Measurements from ENCODE around the gene DOCK9. TPM values are rescaled to one million over a fixed set of nuclear protein-coding genes. Genes with fewer than 3 reads are reported as not detected.
"Not testable (repeated sequence)": the region's sequence is repeated elsewhere in the genome, so short reads cannot be mapped to it uniquely, and the experiment has no call there.

Gene DOCK9
- total RNA-seq, 2 experiments from 2014 or later, result 57.2 to 59.0 TPM

DNA sequence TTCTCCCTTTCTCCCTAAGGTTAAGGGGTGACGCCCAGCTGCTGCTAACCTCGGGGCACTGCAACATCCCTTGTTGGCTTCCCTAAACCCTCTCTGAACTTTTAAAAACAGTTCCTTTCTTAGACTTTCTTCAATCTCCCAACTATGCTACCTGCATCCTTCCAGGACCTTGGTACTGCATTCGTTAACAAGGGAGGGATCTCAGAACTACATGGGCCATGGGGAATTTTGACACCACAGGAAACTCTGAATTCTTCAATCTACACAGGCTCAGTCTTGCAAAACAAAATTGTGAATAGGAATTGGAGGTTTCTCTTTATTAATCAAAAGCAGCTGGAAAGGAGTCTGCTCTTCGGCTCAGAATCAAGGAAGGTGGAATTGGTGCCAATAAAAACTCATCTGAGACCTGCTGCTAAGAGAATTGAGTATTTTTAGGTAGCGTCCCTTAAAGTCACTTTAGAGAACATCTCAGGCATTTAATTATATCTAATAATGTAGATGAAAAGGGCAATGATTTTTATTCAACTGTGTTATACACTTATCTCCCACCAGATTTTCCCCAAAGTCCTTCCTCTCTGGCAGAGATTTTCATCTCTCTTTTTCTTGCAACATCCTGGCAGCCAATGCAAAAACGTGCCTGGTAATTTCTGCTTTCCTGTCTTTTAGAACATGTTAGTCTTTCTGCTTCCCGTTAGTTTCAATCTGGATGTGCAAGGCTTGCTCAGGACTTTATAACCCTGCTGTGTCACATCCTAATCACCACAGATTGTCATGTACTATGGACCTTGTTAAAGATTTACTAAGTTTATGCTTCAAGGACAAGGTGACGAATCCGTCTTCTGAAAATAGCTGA lies 156.3 kb downstream of the DOCK9 start:
- CTCF ChIA-PET, result interaction anchor here (2.1 kb wide), 1 partner anchor 22 kb away, joined by 6 read pairs; no protein-coding TSS in a partner anchor
- H3K36me3 Mint-ChIP-seq, result peaks cover 42% of the 10 kb centered on the region

DNA sequence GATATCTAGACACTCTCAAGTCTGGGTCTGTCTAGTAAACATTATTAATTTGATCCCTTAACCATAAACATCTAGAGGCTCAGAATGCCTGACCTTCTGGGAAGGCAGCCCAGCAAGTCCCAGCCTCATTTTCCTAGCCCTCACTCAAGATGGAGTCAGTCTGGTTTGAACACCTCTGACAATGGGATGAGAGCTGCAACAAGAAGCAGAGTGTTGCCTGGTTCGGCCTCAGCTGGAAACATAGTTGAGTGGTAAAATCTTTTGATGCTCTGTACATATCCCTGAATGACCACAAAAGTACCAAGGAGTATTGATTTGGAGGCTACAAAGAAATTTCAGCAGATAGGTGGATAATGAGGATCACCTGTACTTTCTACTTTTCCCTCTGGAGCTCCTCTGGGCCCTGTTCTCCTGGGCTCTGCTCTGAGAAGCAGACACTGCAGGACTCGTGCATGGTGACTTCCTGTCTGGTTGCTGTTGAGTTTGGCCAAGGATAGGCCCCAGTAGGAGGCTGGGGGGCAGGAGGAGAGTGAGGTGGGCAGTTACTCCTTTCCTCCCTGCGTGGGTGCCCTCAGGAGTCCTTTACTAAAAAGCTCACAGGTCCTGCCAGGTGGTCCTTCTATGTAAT lies 157.0 kb downstream of the DOCK9 start:
- no peaks in the 10 kb centered on the region for H3K27me3 Mint-ChIP-seq
- POLR2A ChIA-PET, result no interaction called here
- intact Hi-C loops (cut with micrococcal nuclease), result no loop called here
- H3K27ac Mint-ChIP-seq, result no peak overlapping the region
- peaks cover 38% of the 10 kb centered on the region for H3K36me3 Mint-ChIP-seq
- no peaks in the 10 kb centered on the region for H3K9me3 Mint-ChIP-seq
- no peak for DNase-seq
- CTCF ChIA-PET, result interaction anchor here (2.1 kb wide), 1 partner anchor 23 kb away, joined by 6 read pairs; no protein-coding TSS in a partner anchor
- peaks cover 4% of the 10 kb centered on the region for H3K4me1 Mint-ChIP-seq (ENCODE audit: low read depth)
- H3K4me3 Mint-ChIP-seq, result no peak overlapping the region

More for the DNA sequence above, 156.3 kb downstream of the DOCK9 start:
- Mint-ChIP-seq H3K27me3 (no peaks in the 10 kb centered on the region), H3K4me1 (ENCODE audit: low read depth) (peaks cover 4% of the 10 kb centered on the region), H3K27ac (no peak overlapping the region), H3K4me3 (no peak overlapping the region), H3K9me3 (no peaks in the 10 kb centered on the region)
- intact Hi-C loops (cut with micrococcal nuclease), result no loop called here
- DNase-seq, result no peak
- POLR2A ChIA-PET, result no interaction called here

DNA sequence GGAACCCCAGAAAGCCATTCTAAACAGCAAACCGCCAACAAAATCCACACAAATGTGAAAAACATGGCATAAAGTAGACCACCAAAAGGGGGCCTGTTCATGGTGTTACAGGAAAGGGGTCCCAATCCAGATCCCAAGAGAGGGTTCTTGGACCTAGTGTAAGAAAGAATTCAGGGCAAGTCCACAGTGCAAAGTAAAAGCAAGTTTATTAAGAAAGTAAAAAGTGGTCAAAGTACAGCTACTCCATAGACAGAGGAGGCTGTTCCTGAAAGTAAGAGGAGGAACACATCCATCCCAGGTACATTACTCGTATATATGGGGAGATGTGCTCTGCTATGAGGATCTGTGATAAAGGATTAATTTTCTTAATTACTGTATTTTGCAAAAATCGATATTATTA lies 157.6 kb downstream of the DOCK9 start:
- H3K4me3 Mint-ChIP-seq, result no peak overlapping the region
- H3K27me3 Mint-ChIP-seq, result no peaks in the 10 kb centered on the region
- H3K9me3 Mint-ChIP-seq, result no peaks in the 10 kb centered on the region
- no peak for DNase-seq
- CTCF ChIA-PET, result interaction anchor here (2.1 kb wide), 1 partner anchor 23 kb away, joined by 6 read pairs; no protein-coding TSS in a partner anchor
- POLR2A ChIA-PET, result no interaction called here
- peaks cover 4% of the 10 kb centered on the region for H3K4me1 Mint-ChIP-seq (ENCODE audit: low read depth)
- peaks cover 35% of the 10 kb centered on the region for H3K36me3 Mint-ChIP-seq
- intact Hi-C loops (cut with micrococcal nuclease), result no loop called here
- no peak overlapping the region for H3K27ac Mint-ChIP-seq

DNA sequence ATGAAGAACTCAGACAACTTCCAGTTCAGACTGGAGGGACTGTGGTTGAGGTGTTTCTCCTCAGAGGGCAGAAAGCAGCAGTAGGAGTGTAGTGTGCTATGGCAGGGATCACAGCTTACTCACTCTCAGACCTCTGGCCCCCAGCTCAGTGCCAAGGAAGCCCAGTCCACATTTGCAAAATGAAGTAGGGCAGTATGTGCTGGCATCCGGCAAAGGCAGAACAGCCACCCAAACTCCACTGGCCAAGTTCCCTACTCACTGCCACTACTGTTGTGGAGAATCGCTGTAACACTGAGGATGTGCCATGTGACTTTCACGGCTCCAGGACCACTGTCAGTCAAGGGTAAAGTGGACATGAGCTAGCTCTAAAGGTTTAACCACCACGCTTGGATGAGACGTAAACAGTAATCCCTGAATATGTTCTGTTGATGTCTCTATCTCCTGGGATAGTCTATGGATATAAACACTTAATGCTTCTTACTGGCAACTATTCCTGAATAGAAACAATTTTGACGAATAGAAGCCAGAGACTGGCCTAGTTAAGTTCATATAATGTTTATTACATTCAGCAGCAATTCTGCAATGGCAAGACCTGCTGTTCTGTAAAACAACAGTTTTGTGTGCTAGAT lies 158.4 kb downstream of the DOCK9 start:
- Mint-ChIP-seq H3K4me1 (ENCODE audit: low read depth) (no peaks in the 10 kb centered on the region), H3K9me3 (no peaks in the 10 kb centered on the region), H3K27ac (no peak overlapping the region), H3K36me3 (peaks cover 35% of the 10 kb centered on the region), H3K4me3 (no peak overlapping the region), H3K27me3 (no peaks in the 10 kb centered on the region)
- ChIA-PET CTCF (no interaction called here), POLR2A (no interaction called here)
- DNase-seq, result no peak
- intact Hi-C loops (cut with micrococcal nuclease), result no loop called here

DNA sequence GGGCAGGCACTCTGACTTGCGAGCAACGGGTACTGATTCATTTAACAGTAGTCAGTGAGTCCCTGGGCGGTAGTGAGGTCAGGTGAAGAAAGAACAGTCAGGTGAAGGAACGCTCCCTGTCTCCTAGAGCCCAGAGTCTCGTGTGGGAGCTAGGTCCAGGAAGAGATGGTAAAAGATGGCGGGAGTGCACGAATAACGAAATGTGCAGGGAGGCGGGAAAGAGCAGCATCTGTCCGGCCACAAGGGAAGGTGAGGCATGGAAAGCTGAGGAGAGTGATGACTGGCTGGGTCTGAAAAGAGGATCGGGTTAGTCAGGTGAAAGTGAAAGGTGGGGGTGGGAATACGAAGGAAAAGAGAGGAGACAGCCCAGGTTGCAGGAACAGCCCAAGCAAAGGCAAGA lies 161.5 kb downstream of the DOCK9 start:
- no peaks in the 10 kb centered on the region for H3K9me3 Mint-ChIP-seq
- H3K36me3 Mint-ChIP-seq, result peaks cover 14% of the 10 kb centered on the region
- H3K4me1 Mint-ChIP-seq (ENCODE audit: low read depth), result peaks cover 2% of the 10 kb centered on the region
- no peak for DNase-seq
- H3K27ac Mint-ChIP-seq, result no peak overlapping the region
- intact Hi-C loops (cut with micrococcal nuclease), result no loop called here
- ChIA-PET POLR2A (no interaction called here), CTCF (no interaction called here)
- no peaks in the 10 kb centered on the region for H3K27me3 Mint-ChIP-seq
- no peak overlapping the region for H3K4me3 Mint-ChIP-seq

DNA sequence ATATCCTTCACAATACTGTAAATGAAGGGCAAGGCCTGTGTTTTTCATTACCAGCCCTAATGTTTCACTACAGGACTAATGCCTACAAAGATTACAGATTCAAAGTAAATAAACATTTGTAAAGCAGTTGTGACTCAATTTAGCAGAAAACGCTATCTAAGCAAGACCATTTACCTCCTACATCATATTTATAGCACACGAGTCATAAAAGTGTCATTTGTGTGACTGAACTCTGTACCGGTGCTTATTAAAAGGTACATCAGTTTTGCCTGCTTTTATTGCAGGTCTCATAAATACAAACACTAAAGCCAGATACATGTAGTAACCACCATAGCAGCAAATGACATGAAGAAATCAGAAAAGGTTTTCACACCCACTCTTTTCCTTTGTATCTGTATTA lies 163.9 kb downstream of the DOCK9 start:
- intact Hi-C loops (cut with micrococcal nuclease), result no loop called here
- ChIA-PET CTCF (no interaction called here), POLR2A (no interaction called here)
- Mint-ChIP-seq H3K36me3 (peaks cover 16% of the 10 kb centered on the region), H3K9me3 (no peaks in the 10 kb centered on the region), H3K27me3 (no peaks in the 10 kb centered on the region), H3K4me1 (ENCODE audit: low read depth) (peaks cover 2% of the 10 kb centered on the region), H3K27ac (no peak overlapping the region), H3K4me3 (no peak overlapping the region)
- no peak for DNase-seq

DNA sequence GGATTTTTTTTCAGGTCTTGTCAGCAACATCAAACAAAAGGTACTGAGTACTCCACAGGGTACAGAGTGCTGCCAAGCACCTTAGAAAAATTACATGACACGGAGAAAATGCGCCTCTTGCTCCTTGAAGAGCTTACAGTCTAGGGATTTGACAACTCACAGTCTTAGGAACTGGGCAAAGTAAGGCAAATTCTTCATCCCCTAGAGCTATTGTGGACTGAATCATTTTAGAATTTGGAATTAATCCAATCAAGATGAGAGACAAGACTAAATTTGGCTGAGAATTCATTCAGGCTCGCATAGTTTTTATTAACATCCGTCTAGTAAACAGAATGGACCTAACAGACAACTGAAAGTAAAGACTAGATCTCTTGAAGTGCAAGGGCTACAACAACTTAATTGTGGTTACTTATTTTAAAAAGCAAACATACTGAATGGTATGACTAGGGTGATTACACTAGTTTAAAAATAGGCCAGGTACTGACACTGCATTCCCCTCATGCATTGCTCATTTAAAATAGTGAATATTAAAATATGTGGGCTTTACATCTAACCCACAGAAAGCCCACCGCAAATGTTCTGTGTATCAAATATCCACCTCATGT lies 165.6 kb downstream of the DOCK9 start:
- H3K4me3 Mint-ChIP-seq; H3K4me1 Mint-ChIP-seq (ENCODE audit: low read depth); POLR2A ChIA-PET; H3K27ac Mint-ChIP-seq; H3K9me3 Mint-ChIP-seq; H3K27me3 Mint-ChIP-seq; intact Hi-C loops (cut with micrococcal nuclease); CTCF ChIA-PET; DNase-seq: not testable (repeated sequence)
- H3K36me3 Mint-ChIP-seq, result peaks cover 19% of the 10 kb centered on the region

DNA sequence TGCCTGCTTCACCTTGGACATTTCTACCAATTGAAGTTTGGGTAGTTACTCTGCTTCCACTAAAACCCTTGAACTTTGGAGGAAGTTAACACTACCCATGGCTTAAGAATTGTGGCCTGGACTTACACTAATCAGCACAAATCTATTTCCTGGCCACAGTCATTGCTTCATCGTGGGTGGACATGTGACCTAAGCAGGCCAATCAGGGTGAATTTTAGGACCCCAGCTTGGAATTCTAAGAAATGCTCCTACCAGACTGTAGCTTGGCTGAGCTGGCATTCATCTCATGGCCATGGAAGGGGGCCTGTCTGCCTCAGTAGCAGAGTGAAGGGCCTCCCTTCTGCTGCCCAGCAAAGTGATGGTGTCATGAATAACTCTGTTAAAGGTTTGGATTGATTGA lies 167.1 kb downstream of the DOCK9 start:
- H3K4me3 Mint-ChIP-seq, result no peak overlapping the region
- intact Hi-C loops (cut with micrococcal nuclease), result no loop called here
- no peaks in the 10 kb centered on the region for H3K9me3 Mint-ChIP-seq
- peaks cover 2% of the 10 kb centered on the region for H3K4me1 Mint-ChIP-seq (ENCODE audit: low read depth)
- no peak overlapping the region for H3K27ac Mint-ChIP-seq
- peaks cover 19% of the 10 kb centered on the region for H3K36me3 Mint-ChIP-seq
- POLR2A ChIA-PET, result no interaction called here
- CTCF ChIA-PET, result no interaction called here
- H3K27me3 Mint-ChIP-seq, result no peaks in the 10 kb centered on the region
- DNase-seq, result no peak

DNA sequence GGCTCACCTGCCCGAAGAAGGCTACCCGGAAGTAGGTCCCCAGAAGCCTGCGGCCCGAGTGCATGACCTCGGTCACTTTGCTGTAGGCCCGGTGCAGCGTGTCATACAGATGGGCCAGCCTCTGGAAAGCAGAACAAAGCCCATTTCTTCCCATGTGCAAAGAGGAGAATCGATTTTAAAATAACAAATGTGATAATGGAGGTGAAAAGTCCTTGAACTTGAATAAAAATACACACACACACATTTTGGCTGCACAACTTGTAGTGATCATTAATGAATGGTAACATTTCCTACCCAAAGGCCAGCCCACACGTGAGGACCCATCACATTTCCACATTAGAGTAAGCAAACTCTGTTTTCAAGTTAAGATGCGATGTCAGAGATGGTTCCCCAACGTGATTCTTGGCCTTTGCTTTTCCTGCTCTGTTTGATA lies 168.5 kb downstream of the DOCK9 start:
- Mint-ChIP-seq H3K27me3 (no peaks in the 10 kb centered on the region), H3K36me3 (peaks cover 22% of the 10 kb centered on the region), H3K4me3 (no peak overlapping the region), H3K27ac (no peak overlapping the region), H3K9me3 (no peaks in the 10 kb centered on the region), H3K4me1 (ENCODE audit: low read depth) (peaks cover 2% of the 10 kb centered on the region)
- DNase-seq, result no peak
- intact Hi-C loops (cut with micrococcal nuclease), result no loop called here
- ChIA-PET POLR2A (no interaction called here), CTCF (no interaction called here)

DNA sequence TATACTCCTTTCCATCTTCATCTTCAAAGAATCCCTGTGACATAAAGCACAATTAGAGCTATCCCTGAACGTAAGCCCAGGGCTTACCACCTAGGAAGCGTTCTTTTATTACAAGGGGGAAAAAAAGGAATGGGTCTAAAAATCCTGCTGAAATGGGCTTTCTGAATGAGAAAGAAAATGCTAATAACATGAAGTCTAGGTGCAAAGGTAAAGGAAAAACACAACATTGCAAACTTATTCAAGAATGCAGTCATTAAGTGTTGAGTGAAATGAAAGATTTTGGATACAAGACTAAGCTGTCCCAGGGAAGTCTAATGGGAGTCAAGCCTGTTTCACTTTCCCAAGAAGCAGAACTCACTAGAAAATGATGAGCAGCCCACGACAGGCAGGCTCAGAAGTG lies 170.1 kb downstream of the DOCK9 start:
- POLR2A ChIA-PET, result no interaction called here
- CTCF ChIA-PET, result no interaction called here
- no peaks in the 10 kb centered on the region for H3K4me1 Mint-ChIP-seq (ENCODE audit: low read depth)
- H3K27ac Mint-ChIP-seq, result no peak overlapping the region
- intact Hi-C loops (cut with micrococcal nuclease), result no loop called here
- peaks cover 28% of the 10 kb centered on the region for H3K36me3 Mint-ChIP-seq
- no peaks in the 10 kb centered on the region for H3K27me3 Mint-ChIP-seq
- H3K9me3 Mint-ChIP-seq, result no peaks in the 10 kb centered on the region
- DNase-seq, result no peak
- no peak overlapping the region for H3K4me3 Mint-ChIP-seq

DNA sequence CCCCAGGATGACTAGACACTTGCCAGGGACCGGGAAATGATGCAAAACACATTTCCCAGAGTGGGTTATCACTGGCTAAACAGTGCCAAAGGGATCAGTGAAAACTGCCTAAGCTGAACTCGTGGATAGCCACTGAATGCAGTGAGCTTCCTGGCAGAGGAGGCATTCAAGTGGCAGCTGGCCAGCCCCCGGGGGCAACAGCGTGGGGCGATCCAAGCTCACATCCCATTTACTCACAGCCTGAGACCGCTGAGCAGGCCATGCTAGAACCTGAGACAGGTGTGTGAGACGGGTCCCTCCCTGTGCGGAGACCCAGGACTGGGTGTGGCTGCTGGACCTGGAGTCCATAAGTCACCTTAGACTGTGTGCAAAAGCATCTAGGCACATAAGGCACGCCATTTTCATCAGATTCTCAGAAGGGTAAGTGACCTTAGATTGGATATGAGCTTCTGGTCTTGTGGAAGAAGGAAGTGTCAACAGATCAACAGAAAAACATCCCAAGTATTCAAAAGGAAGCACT lies 173.5 kb downstream of the DOCK9 start:
- Mint-ChIP-seq H3K4me1 (ENCODE audit: low read depth) (no peaks in the 10 kb centered on the region), H3K4me3 (no peak overlapping the region), H3K9me3 (no peaks in the 10 kb centered on the region), H3K27ac (no peak overlapping the region), H3K36me3 (peaks cover 29% of the 10 kb centered on the region), H3K27me3 (no peaks in the 10 kb centered on the region)
- intact Hi-C loops (cut with micrococcal nuclease), result no loop called here
- ChIA-PET CTCF (interaction anchor here (1.5 kb wide), 1 partner anchor 36 kb away, joined by 5 read pairs; no protein-coding TSS in a partner anchor), POLR2A (no interaction called here)
- DNase-seq, result no peak

DNA sequence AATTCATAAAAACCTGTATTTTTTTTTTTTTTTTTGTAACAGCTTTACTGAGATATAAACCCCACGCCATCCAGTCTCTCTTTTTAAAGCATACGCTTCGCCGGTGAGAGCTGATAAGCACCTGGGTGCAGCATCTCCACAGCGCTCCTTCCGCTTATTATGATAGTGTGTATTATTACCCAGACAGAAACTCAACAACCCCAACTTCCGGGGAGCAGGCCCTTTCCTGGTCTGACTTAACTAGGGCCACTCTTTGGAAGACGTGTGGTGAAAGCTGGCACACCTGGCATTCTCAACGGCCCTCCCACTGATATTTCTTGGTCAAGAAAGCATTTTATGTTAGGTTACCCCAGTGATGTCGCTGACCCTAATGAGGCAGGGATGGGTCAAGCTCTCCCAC lies 173.9 kb downstream of the DOCK9 start:
- ChIA-PET CTCF (interaction anchor here (1.5 kb wide), 1 partner anchor 36 kb away, joined by 5 read pairs; no protein-coding TSS in a partner anchor), POLR2A (no interaction called here)
- Mint-ChIP-seq H3K4me1 (ENCODE audit: low read depth) (no peaks in the 10 kb centered on the region), H3K9me3 (no peaks in the 10 kb centered on the region), H3K27ac (no peak overlapping the region), H3K27me3 (no peaks in the 10 kb centered on the region), H3K36me3 (peaks cover 30% of the 10 kb centered on the region), H3K4me3 (no peak overlapping the region)
- intact Hi-C loops (cut with micrococcal nuclease), result no loop called here
- no peak for DNase-seq
